Dermis blood vessel endothelial cell (primary cell): ENCODE results near the gene MALT1. TPM values are rescaled to one million over a fixed set of nuclear protein-coding genes. Genes with fewer than 3 reads are reported as not detected.
A peak's percentile ranks its signal among the peaks of the same experiment; 100 is the strongest.

Source experiments
- DNase-seq: peaks from one replicate; pipeline ENCODE4 v3.0.0; 2010
- total RNA-seq: library from RNA; depleted of rRNA; stranded (reverse); fragments of >200 nt; gene quantifications from 2 replicates; pipeline ENCODE4 v1.2.3, GENCODE V29; 2014

Gene MALT1
- total RNA-seq, 1 donor from 2014 or later, result 37.1 TPM

DNA sequence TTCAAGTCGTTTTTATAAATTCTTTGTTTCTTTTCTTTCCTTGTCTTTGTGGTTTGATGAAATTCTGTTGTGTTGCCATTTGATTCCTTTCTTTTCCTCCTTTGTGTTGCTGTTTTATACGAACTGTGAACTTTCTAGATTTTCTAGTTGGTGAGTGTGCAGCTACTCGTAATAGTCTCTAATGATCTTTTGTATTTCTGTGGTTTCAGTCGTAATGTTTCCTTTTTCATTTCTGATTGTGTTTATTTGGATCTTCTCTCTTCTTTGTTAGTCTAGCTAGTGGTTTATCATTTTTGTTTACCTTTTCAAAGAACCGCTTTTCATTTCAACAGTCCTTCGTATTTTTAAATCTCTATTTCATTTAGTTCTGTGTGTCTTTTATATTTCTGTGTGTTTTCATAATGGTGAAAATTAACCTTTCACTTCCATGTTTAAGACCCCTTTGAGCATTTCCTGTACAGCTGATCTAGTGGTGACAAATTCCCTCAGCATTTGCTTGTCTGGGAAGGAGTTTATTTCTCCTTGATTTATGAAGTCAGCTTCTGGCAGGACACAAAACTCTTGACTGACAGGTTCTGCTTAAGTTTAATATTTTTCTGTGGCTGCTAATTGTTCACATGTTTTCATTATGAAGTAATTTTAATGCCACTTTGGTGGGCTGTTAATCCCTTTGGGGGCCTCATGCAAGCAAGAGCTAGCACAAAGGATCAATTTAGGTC, 16.2 kb upstream of the MALT1 start:
- DNase-seq, result no peak

DNA sequence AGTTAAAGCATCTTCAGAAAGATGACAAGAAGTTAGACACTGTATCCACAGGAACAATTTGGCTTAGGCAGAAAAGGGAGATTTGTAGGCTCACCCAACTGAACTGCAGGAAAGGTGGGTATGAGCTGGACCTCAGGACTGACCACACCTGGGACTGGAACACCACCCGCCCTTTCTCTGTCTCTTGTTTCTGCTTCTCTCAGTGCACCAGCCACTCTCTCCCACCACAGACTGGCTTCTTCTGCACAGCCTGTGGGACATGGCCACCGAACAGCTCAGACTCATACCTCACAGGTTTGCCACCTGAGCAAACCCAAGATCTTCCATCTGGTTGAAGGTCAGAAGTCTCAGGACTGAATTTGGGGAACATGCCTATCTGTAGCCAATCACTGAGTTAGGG, 14.2 kb upstream of the MALT1 start:
- DNase-seq, result no peak

DNA sequence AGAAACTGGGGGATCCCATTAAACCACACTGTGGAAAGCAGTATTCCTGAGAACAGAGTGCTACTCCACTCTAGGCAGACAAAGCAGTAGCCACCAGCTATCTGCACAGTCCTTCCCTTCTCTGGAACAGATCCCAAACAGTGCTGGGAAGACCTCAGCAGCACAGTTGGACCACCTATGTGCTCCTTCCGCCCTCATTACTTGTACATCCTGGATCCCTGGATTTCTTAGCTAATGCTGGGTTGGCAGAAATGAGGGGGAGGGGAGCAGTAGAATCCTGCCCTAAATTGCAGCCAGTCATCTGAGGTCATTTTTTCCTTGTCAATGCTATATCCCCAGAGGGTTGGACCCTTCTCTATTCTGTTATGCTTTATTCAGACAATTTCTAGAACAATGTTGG, 13.8 kb upstream of the MALT1 start:
- no peak for DNase-seq

DNA sequence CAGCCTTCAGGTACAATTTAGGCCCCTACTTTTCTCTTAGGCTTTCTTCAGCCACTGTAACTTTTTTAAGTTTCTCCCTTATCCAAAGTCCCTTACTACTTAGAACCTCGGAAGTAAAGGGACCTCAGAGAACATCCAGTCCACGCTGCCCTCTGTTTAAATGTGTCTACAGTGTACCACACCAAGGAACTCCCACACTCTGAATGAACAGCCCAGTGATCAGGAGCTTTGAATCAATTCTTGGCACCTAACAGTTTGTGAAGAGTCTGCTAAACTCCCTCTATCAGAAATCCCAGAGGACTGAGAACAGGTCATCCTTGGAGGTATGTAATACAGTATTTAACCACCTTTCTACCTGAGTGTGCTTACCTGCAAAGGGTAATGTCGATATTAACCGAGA, 11.6 kb upstream of the MALT1 start:
- DNase-seq, result no peak

DNA sequence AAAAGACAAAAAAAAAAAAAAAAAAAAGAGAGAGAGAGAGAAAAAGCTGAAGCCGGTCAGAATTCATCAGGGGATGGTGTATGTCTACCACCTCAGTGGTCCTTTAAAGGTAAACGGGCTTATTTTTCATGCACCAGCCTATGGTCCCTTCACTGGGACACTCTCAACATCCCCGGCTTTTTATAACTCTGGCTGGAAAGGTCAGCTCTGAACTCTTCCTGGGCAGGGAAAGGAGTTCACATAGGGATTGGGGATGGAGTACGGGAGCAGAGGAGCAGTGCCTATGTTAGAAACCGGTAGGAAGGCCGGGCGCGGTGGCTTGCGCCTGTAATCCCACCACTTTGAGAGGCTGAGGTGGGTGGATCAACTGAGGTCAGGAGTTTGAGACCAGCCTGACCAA, 10.3 kb upstream of the MALT1 start:
- DNase-seq, result no peak

DNA sequence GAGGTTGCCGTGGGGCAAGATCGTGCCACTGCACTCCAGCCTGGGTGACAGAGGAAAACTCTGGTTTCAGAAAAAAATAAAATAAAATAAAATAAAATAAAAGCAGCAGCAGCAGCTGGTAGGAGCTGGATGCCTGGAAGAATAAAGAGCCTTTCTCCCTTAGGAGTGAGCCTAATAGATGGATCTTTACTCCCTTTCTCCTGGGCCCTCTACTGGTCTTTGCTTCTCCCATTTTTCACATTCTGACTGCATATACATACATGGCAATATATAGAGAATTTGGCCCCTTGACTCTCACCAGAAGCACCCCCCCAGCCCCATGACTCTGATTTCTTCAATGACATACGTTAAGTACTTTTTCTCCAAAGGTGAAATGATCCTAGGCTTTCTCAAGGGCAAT, 9.8 kb upstream of the MALT1 start:
- no peak for DNase-seq

DNA sequence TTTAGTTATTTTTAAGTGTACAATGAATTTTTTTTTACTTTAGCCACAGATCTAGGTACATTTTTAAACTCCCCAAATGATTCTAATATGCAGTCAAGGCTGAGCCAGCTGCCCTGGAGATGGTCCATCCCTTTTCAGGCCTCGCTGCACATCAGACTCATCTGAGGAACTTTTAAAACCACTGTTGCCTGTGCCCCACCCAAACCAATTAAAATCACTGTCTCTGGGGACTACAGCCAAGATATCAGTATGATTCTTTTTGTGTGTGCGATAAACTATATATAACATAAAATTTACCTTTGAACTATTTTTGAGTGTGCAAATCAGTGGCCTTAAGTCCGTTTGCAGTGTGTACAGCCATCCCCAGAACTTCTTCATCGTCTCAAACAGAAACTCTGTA, 9.1 kb upstream of the MALT1 start:
- DNase-seq, result no peak

DNA sequence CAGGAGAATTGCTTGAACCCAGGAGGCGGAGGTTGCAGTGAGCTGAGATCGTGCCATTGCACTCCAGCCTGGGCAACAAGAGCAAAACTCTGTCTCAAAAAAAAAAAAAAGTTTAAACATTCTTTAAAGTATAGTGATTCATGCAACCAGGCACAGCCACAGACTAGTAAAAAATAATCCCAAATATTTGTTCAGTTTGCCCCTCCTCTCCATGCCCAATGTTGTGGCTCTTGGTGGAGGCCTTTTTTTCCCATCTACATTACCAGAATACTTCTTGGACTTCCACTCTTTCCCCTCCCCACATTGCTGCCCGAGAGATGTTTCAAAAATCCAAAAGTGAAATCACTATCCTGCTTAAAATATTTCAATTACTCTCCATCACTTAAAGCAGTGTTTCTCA, 5.1 kb upstream of the MALT1 start:
- DNase-seq, result no peak

DNA sequence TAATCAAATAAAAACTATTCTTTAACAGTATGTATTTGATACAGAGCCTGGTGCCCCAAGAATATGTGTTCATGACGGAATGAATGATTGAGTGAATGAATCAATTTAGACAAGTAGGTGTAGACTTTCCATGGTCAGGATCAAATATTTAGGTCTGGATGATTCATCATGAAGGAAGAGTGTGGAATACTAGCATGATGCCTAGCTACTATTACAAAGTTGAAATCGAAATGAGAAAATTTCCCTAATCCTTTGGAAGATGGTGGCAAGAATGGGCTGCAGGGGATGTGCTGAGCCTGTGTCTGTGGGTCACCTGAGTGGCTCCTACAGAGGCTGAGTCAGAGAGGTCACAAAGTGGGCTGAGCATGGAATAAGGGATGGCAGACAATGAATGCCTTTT, 3.1 kb upstream of the MALT1 start:
- no peak for DNase-seq

DNA sequence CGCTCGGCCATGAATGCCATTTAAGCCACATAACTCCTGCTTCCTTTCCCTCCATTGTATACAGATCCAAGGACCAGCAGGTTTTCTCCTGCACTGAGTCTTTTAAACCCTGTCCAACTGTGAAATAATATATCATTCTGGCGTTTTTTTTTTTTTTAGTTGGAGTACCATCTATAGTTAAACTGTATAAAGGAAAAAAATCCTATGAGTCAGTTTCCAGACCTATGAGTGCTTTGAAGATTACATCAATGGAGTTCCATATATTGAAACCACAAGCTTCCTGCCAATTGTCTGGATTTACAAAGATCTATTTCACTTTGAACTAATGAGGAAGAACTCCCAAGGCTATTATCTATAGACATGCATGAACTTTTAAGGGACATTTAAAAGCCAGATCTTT, 2.4 kb upstream of the MALT1 start:
- DNase-seq, result peak; percentile 58

DNA sequence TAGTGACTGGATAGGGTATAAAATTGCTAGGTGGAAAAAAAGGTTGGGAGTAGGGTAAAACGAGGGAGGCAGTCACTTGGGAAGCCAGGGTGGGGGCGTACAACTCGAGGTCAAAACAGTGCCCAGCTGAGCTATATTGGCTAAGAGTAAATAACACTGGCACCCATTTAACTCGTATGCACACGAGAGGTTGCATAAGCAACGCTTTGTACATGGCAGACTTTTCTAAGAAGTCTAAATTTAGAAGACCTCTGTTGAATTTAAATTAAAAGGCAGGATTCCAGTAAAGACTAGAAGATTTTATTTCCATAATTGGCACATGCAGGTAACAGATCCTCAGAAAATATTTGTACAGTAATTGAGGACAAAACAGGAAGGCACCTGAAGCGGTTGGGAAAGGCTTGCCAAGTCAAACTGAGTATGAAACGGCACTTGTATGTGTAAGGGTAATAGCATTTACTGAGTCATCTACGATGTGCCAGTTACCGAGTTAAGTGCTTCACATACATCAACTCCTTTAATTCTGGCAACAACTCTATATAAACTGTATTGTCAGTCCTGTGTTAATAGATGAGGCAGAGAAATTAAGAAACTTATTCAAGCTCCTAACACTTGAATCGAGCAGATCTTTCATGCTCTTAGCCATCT, 1.4 kb upstream of the MALT1 start:
- peak; percentile 28 for DNase-seq

DNA sequence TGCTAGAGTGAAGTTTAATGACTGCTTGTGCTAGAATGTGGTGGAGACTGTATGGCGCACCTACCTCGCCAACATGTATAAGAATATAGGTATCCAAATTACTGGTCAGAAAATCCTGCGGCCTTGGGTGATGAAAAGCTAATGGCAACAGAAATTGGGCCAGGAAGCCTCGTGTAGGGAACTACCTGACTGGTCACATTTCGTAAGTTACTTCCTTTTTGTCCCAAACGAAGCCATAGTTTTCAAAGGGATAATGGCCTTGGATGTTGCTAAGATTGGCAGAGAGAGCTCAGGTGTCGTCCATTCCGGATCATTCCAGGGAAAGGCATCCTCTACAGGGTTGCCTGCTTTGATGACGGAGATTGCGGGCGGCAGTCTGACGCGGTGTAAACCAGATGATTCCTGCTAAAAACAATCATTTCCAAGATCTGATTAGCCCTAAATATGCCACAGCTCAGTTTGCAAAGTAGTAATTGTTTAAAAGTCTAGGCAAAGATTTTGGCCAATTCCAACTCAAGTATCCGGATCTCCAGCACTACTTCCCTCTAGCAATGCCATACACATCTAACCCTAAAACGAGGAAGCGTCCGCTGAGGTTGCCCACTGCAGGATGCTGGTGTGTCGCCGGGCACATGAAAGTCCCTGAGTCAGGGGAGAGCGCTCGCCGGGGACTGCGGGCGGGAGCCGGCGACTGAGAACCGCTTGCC, 708 bp upstream of the MALT1 start:
- DNase-seq, result peak; percentile 3

DNA sequence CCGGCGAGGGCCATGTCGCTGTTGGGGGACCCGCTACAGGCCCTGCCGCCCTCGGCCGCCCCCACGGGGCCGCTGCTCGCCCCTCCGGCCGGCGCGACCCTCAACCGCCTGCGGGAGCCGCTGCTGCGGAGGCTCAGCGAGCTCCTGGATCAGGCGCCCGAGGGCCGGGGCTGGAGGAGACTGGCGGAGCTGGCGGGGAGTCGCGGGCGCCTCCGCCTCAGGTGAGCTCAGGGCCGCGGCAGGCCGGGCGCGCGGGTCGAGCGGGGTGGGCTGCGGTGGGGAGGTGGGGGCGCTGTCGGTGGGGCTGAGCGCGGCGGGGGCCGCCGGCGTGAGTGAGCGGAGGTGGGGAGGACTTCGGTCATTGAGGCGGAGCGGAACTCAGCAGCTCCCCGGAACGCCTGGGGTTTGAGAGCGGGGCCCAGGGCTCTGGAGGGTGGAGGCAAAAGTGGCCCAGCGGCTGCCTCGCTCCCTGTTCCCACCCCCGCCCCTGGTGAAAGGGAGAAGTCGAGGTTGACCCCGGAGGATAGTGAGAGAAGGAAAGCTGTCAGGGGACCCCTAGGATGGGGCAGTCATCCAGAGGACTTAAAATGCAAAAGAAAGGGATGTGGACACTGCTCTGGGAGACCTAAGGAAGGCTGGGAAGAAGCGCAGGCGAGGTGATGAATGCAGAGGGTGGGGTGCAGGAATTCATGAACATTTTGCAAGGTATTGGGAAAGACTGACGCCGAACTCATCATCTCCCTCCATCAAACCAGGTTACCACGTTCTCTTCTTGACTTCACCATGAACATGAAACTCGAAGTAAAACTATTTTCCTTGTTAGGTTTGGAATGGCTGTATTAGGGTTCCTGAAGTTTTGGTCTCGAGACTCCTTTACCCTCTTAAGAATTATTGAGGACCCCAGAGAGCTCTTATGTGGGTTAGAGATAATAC, 633 bp downstream of the MALT1 start:
- DNase-seq, result peak; percentile 52

DNA sequence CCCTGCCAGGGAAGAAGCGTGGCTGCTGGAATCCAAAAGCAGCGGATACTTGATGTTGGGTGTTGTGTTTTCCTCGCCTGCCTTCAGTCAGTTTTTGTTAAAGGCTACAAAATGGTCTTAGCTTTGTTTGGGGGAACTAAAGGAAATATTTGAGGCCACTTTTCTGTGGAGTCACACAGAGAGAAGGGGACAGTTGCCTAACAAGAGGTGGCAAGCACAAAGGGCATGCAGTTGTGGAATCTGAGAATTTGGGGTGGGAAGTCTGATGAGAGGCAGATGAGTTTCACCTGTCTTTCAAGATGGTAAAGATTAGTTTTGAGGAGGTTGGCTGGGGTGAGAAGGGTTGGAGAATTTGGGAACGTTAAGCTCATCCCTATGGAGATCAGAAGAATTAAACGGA, 2.9 kb downstream of the MALT1 start:
- no peak for DNase-seq

DNA sequence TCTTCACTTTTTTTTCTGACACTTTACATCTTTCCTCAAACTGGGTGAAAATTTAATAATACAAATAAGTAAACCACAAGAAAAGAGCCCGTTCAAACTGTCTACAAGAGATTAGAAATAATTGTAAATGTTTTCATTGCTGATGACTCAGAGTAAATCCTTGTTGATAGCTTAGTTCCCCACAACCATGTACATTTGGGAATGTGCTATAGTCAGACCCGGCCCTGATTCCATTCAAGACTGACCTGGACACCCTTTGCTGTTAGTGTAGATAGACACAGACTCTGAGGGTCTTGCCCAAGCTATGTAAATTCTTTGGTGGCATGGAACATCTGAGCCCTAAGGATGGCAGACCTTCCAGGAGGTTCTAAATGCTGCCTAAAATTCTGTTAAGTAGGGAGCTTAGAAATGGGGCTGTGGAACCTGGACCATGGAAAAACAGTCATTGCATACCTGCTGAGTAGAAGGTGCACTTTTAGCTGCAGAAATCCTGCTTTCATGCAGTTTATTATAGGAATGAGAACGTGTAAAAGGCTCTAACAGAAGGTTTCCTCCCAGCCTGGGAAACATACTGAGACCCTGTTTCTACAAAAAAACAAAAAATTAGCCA, 3.7 kb downstream of the MALT1 start:
- no peak for DNase-seq

DNA sequence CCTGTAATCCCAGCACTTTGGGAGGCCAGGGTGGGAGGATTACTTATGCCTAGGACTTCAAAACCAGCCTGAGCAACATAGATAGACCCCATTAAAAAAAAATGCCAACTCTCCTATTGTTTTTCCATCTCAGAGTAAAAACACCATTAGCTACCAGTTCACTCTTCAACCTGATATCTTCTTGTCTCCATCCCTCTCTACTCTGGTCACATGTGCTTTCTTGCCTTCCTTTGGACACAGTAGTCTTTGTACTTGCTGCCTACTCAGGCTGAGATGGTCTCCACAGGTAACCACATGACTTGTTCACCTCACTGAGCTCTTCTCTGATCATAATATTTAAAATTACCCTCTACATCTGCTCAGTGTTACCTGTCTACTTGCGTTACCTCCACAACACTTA, 5.0 kb downstream of the MALT1 start:
- DNase-seq, result no peak

DNA sequence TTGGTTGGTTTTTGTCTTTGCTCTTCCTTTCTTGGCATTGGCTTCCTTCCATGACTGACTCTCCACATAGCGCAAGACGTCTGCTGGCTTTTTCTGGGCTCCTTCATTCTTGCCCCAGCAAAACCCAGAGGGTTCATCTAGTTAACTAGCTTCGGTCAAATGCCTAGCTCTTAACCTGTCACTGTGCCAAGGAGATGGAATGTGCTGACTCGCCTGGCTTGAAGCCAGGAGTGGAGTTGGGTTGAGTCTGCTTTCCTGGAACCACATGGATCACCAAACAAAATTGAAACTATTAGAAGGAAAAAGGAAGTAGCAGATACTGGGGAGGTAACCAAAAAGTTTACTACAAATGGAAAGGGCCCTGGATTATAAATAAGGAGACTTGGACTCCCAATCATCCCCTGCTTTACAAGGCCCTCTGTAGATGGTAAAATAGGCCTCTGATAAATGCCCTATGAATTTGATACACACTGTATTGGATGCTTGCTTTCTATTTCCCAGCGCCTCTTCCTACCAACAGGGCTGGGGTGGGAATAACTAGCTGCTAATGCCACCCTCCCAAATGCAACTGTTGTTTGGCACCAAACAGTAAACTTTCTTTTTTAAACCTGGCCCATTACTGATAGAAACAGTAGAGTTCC, 11.3 kb downstream of the MALT1 start:
- DNase-seq, result peak; percentile 75

DNA sequence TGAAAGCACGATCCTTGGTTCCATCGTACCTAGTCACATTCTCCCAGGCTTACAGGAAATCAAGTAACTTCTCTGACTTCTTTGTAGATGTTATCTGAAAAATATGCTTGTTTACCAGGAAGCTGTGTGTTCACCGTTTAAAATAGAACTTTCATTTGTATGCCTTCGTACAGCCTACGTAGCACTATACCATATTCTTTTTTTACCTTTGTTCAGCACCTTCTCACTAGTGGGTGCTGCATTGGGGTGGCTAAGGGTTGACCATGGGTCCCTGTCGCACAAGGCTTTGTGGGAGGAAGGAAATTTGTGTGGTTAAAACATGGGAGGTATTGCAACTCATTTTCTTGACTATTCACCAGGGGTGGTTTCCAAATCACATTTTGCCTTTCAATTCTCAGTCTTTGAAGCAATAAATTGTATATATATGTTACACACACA, 16.6 kb downstream of the MALT1 start:
- peak; percentile 40 for DNase-seq

DNA sequence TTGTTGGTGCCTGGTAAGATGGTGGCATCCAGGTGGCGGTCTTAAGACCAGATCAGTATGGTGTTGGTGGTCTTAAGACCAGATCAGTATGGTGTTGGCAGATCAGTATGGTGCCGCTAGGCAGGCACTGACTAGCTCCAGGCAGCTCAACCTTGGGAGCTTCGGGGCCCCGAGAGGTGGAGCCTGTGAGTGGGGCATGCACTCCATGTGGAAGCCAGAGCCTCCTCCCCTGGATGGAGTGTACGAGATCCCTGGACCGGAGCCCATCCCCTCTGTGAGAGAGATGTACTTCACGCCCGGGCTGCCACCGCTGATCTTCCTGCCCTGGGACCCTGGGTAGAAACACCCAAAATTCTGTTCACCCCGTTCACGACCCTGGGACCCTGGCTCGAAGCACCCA, 19.0 kb downstream of the MALT1 start:
- no peak for DNase-seq

DNA sequence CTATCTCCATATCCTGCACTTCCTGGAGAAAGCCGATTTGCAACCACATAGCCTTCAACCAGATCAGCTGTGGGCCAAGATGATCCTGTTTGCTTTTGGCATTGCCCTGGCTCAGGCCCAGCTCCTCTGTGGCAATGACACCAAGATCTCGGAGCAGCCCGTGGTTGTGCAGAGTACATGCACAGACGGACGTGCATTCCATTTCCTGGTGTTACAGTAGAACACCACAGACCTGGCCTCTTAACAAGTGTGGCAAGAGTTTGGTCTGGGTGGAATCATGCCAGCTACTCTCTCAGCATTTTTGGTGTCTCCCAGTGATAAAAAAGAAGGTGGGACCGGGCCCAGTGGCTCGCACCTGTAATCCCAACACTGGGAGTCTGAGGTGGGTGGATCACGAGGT, 20.0 kb downstream of the MALT1 start:
- no peak for DNase-seq

DNA sequence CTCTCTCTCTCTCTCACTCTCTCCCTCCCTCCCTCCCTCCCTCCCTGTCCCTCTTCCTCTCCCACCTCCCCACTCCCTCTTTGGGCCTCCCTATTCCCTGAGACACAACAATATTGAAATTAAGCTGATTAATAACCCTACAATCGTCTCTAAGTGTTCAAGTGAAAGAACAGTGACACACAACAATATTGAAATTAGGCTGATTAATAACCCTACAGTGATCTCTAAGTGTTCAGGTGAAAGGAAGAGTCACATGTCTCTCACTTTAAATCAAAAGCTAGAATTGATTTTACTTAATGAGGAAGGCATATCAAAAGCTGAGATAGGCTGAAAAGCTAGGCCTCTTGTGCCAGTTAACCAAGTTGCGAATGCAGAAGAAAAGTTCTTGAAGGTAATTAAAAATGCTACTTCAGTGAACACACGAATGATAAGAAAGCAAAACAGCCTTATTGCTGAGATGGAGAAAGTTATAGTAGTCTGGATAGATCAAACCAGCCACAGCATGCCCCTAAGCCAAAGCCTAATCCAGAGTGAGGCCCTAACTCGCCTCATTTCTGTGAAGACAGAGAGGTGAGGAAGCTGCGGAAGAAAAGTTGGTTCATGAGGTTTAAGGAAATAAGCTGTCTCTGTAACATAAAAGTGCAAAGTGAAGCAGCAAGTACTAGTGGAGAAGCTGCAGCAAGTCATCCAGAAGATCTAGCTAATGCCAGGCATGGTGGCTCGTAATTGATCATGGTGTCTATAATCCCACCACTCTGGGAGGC, 21.3 kb downstream of the MALT1 start:
- no peak for DNase-seq
